Measurements from ENCODE around the gene ZBED4. TPM values are rescaled to one million over a fixed set of nuclear protein-coding genes. Genes with fewer than 3 reads are reported as not detected.

The ZBED4 gene
- total RNA-seq, 2 donors from 2014 or later = 7.3 to 8.5 TPM

Other genes with a start within 250 kb of the ZBED4 start
- 10 to 100 TPM; 20.8 to 21.7 TPM for gene BRD1, start 26.0 kb upstream of the ZBED4 start, total RNA-seq
- 10 to 100 TPM in 1 of 2 donors, 1 to 10 TPM in 1; 8.9 to 11.7 TPM for gene ALG12, start 64.6 kb downstream of the ZBED4 start, total RNA-seq
- 10 to 100 TPM; 27.5 to 45.4 TPM for gene CRELD2, start 64.8 kb downstream of the ZBED4 start, total RNA-seq
- 10 to 100 TPM; 29.9 to 37.2 TPM for gene PIM3, start 106.9 kb downstream of the ZBED4 start, total RNA-seq
- not detected for gene IL17REL, start 158.9 kb downstream of the ZBED4 start, total RNA-seq
- not detected for gene TTLL8, start 204.5 kb downstream of the ZBED4 start, total RNA-seq
- gene MLC1, start 231.6 kb downstream of the ZBED4 start, total RNA-seq = under 1 TPM; 0.19 to 0.28 TPM
- under 1 TPM; 0.43 to 0.56 TPM for gene MOV10L1, start 236.2 kb downstream of the ZBED4 start, total RNA-seq